Sigmoid colon (tissue), 7 donors: Measurements from ENCODE around the gene OSCP1. TPM values are rescaled to one million over a fixed set of nuclear protein-coding genes. Genes with fewer than 3 reads are reported as not detected.
"Not testable (repeated sequence)": the region's sequence is repeated elsewhere in the genome, so short reads cannot be mapped to it uniquely, and the experiment has no call there.

Experiments used
- DNase-seq: peaks from one replicate; pipeline ENCODE4 v3.0.0-alpha.2; 2019
- H3K27ac ChIP-seq, 4 donors: fragments of 200-600 bp; sonication (generic); one replicate each; pipeline ENCODE4 v1.5.1; 2016 to 2019; ENCODE audit warnings: mild to moderate bottlenecking in 1 of 4
- H3K27me3 ChIP-seq, 3 donors: fragments of 200-600 bp; sonication (generic); one replicate each; pipeline ENCODE4 v1.5.1; 2019; ENCODE audit warnings: mild to moderate bottlenecking in 1 of 3
- H3K36me3 ChIP-seq, 4 donors: fragments of 200-600 bp; sonication (generic); one replicate each; pipeline ENCODE4 v1.5.1; 2016 to 2019
- H3K4me1 ChIP-seq, 4 donors: fragments of 200-600 bp; sonication (generic); one replicate each; pipeline ENCODE4 v1.5.1; 2017 to 2019
- H3K4me3 ChIP-seq, 4 donors: fragments of 200-600 bp; sonication (generic); one replicate each; pipeline ENCODE4 v1.5.1; 2017 to 2019; ENCODE audit warnings: mild to moderate bottlenecking in 2 of 4, moderate library complexity in 1 of 4
- H3K9me3 ChIP-seq, 4 donors: fragments of 200-600 bp in 3 of 4; sonication (generic) in 3 of 4; one replicate each; pipeline versions ENCODE4 v1.5.1 to v1.6.1; 2013 to 2019
- EP300 ChIP-seq, 4 donors: sonication (generic); formaldehyde crosslinking; IDR thresholded peaks; one replicate each; pipeline ENCODE4 v1.6.1; 2017; ENCODE audit warnings: antibody characterized with exemption in 4 of 4
- POLR2A ChIP-seq, 2 donors: fragments of 450-650 bp; IDR thresholded peaks; one replicate each; pipeline ENCODE4 v1.6.1; 2016; ENCODE audit warnings: antibody characterized with exemption in 2 of 2, mild to moderate bottlenecking in 2 of 2, moderate library complexity in 2 of 2
- POLR2AphosphoS5 ChIP-seq, 4 donors: sonication (generic); formaldehyde crosslinking; IDR thresholded peaks; one replicate each; pipeline ENCODE4 v1.6.1; 2017; ENCODE audit warnings: antibody characterized with exemption in 4 of 4
- WGBS, 2 donors: extraction: QIAGEN DNeasy Blood & Tissue Kit; methylation state at CpG; one replicate each; pipeline ENCODE4 v1.1.7; 2013; 5-methylcytosine and 5-hydroxymethylcytosine counted together
- intact Hi-C: fragments of 100-400 bp; cut with DNase I; formaldehyde crosslinking; loops from one replicate; pipeline ENCODE4 v1.15.1; 2023
- polyA plus RNA-seq, 3 donors: library from polyadenylated mRNA; stranded (reverse); fragments of 200-250 nt; gene quantifications; one replicate each; pipeline ENCODE4 v1.2.3, GENCODE V29; 2013
- total RNA-seq, 4 donors: library from RNA; depleted of rRNA; stranded (reverse); fragments of >200 nt; gene quantifications; one replicate each; pipeline ENCODE4 v1.1.0, GENCODE V29; 2016
- TF ChIP-seq, protein P1 (sequence below), 4 experiments: fragments of 450-650 bp in 3 of 4; fragments of 200-600 bp in 1 of 4; IDR thresholded peaks; one replicate each; pipeline ENCODE4 v1.5.1; 2016 to 2019; ENCODE audit warnings: antibody characterized with exemption in 4 of 4, mild to moderate bottlenecking in 3 of 4, moderate library complexity in 2 of 4
- donor health status: healthy with polysubstance abuse.
- donor health status: Bipolar disorder and iron deficiency.
- donor health status: healthy.

Gene OSCP1
- total and polyA plus RNA-seq, 7 donors = 1.8 to 15.3 (median 10.3) TPM; not detected in 1

DNA sequence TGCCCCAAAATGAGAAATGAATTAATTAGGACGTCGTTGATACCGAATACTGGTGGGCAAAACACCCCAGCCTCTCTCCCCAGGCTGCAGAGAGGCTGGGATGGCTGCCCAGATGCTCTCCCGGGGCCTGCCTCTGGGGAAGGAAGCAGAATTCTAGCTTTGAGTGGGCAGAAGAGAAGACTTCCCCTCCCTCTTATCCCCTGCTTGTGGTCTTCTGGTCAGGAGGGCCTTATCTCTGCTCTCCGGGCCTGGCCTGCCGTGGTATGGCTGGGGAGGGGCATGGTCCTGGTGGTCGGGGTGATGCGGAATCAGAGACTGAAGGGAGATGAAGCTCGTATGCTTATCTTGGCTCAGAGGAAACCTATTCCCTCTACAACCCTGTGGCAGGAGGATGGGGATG, 42.2 kb upstream of the OSCP1 start:
- TF ChIP-seq, protein P1, sequence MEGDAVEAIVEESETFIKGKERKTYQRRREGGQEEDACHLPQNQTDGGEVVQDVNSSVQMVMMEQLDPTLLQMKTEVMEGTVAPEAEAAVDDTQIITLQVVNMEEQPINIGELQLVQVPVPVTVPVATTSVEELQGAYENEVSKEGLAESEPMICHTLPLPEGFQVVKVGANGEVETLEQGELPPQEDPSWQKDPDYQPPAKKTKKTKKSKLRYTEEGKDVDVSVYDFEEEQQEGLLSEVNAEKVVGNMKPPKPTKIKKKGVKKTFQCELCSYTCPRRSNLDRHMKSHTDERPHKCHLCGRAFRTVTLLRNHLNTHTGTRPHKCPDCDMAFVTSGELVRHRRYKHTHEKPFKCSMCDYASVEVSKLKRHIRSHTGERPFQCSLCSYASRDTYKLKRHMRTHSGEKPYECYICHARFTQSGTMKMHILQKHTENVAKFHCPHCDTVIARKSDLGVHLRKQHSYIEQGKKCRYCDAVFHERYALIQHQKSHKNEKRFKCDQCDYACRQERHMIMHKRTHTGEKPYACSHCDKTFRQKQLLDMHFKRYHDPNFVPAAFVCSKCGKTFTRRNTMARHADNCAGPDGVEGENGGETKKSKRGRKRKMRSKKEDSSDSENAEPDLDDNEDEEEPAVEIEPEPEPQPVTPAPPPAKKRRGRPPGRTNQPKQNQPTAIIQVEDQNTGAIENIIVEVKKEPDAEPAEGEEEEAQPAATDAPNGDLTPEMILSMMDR (IDR thresholded peaks at IDR 0.05) = no peak
- TF ChIP-seq POLR2AphosphoS5 (IDR thresholded peaks at IDR 0.05) (no peak), EP300 (IDR thresholded peaks at IDR 0.05) (no peak)
- intact Hi-C loops = no loop called here
- H3K4me1 ChIP-seq = no peaks in the 10 kb centered on the region
- DNase-seq = no peak
- no peak overlapping the region for H3K27ac ChIP-seq
- peaks cover 0 to 6% (median 0%) of the 10 kb centered on the region in 3 donors for H3K27me3 ChIP-seq
- no peaks in the 10 kb centered on the region for H3K9me3 ChIP-seq
- no peak overlapping the region for H3K4me3 ChIP-seq
- H3K36me3 ChIP-seq = no peaks in the 10 kb centered on the region
- 53 to 61% methylated on average over 9 of the region's 9 CpGs for WGBS, 2 donors

DNA sequence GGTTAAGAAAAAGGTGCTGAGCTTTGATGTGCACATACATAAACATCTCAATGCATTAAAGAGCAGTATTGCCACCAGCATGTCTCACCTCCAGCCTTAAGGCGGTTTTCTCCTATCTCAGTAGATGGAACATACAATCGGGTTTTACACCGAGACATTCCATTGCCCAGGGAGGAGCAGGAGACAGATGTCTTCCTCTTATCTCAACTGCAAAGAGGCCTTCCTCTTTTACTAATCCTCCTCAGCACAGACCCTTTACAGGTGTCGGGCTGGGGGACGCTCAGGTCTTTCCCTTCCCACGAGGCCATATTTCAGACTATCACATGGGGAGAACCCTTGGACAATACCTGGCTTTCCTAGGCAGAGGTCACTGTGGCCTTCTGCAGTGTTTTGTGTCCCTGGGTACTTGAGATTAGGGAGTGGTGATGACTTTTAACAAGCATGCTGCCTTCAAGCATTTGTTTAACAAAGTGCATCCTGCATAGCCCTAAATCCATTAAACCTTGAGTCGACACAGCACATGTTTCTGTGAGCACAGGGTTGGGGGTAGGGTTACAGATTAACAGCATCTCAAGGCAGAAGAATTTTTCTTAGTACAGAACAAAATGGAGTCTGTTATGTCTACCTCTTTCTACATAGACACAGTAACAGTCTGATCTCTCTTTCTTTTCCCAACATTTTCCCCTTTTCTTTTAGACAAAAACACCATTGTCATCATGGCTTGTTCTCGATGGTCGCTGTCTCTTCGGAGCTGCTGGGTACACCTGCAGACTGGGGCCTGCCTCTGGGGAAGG, 39.2 kb upstream of the OSCP1 start:
- 67 to 77% methylated on average over 10 of the region's 10 CpGs for WGBS, 2 donors
- H3K27ac ChIP-seq, H3K9me3 ChIP-seq, H3K27me3 ChIP-seq, H3K4me1 ChIP-seq, intact Hi-C loops, H3K36me3 ChIP-seq, H3K4me3 ChIP-seq: not testable (repeated sequence)
- DNase-seq = peak; percentile 11

DNA sequence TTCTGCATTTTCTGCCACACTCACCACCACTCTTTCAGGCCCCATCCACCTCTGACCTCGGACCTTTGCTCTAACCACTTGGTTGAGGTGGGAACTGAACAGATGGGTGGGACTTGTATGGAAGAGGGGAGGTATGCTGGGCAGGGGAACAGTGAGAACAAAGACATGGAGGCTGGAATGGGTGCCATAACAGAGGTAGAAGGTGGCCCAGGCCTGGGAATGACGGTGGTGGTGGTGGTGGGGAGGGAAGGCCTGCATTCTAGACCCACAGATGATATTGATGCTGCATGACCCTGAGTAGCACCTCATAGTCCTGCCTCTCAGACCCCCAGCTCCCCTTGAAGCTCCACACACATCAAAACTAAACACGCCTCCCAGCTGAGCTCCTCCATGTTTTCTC, 37.7 kb upstream of the OSCP1 start:
- Histone ChIP-seq H3K4me3 (no peak overlapping the region), H3K4me1 (no peaks in the 10 kb centered on the region), H3K27me3 (peaks cover 0 to 6% (median 0%) of the 10 kb centered on the region in 3 donors), H3K27ac (no peak overlapping the region), H3K36me3 (no peaks in the 10 kb centered on the region), H3K9me3 (no peaks in the 10 kb centered on the region)
- WGBS, 2 donors = 89 to 92% methylated on average over 3 of the region's 3 CpGs
- DNase-seq = peak; percentile 17
- intact Hi-C loops = no loop called here
- TF ChIP-seq POLR2A (IDR thresholded peaks at IDR 0.05) (no peak), EP300 (IDR thresholded peaks at IDR 0.05) (no peak), POLR2AphosphoS5 (IDR thresholded peaks at IDR 0.05) (no peak)

DNA sequence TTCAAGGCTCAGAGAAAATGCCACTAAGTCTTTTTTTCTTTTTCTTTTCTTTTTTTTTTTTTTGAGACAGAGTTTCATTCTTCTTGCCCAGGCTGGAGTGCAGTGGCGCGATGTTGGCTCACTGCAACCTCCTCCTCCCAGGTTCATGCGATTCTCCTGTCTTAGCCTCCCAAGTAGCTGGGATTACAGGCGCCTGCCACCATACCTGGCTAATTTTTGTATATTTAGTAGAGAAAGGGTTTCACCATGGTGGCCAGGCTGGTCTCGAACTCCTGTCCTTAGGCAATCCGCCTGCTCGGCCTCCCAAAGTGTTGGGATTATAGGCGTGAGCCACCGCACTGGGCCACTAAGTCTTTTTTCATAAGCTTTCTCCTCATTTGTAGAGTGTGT, 37.1 kb upstream of the OSCP1 start:
- intact Hi-C loops = not testable (repeated sequence)

DNA sequence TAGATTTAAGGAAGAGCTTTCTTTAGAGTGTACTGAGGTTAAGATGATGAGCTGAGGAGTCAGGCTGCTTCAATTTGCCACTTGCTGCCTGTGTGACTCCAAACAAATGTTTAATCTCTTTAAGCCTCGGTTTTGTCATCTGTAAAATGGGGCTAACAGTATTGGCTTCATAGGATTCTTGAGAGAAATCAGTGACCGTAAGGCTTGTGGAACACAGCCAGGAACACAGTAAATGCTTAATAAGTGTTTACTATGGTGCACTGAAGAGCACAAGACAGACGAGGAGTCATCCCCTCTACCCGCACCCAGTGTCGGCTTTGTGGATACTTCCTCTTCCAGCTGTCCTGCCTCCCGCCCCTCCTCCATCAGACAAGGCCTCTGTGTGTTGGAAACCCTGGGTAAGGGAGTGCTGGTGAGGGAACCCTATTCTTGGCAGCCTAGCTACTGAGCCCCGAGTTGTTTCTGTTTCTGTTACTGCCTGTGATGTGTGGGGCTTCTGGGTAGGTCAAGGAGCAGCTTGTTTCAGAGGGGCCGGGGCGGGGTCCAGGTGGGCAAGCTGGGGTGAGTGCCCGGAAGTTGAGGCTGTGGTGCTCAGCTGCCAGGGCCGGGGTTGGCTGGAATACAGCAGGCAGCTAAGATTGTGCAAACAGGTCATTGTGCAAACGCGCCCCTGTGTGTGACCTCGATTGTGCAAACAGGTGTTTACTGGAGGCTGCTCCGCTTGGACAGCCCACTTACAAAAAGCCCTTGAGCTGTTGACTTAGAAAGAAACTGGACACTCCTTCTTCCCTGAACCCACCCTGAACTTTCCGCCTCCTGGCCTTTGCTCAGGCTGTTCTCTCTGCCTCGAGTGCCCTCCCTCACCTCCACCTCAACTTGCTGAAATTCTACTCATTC, 36.4 kb upstream of the OSCP1 start:
- H3K36me3 ChIP-seq = no peaks in the 10 kb centered on the region
- WGBS, 2 donors = 26 to 58% methylated on average over 17 of the region's 17 CpGs
- intact Hi-C loops = no loop called here
- no peaks in the 10 kb centered on the region for H3K4me1 ChIP-seq
- H3K27me3 ChIP-seq = peaks cover 0 to 6% (median 0%) of the 10 kb centered on the region in 3 donors
- peak overlapping the region in 1 of 4 donors; percentile 37 for H3K27ac ChIP-seq
- H3K4me3 ChIP-seq = no peak overlapping the region
- no peaks in the 10 kb centered on the region for H3K9me3 ChIP-seq
- DNase-seq = peak; percentile 77
- no peak for TF ChIP-seq EP300 (IDR thresholded peaks at IDR 0.05)
- no peak for TF ChIP-seq POLR2AphosphoS5 (IDR thresholded peaks at IDR 0.05)
- no peak for TF ChIP-seq POLR2A (IDR thresholded peaks at IDR 0.05)
- TF ChIP-seq, protein P1 (IDR thresholded peaks at IDR 0.05) = no peak

More for the DNA sequence above, 37.1 kb upstream of the OSCP1 start:
- not testable (repeated sequence) for H3K4me3 ChIP-seq, H3K9me3 ChIP-seq, H3K36me3 ChIP-seq, H3K27me3 ChIP-seq, H3K4me1 ChIP-seq
- WGBS, 2 donors = 90 to 95% methylated on average over 9 of the region's 9 CpGs
- H3K27ac ChIP-seq = peak overlapping the region in 1 of 4 donors; percentile 37
- DNase-seq = peak; percentile 9

DNA sequence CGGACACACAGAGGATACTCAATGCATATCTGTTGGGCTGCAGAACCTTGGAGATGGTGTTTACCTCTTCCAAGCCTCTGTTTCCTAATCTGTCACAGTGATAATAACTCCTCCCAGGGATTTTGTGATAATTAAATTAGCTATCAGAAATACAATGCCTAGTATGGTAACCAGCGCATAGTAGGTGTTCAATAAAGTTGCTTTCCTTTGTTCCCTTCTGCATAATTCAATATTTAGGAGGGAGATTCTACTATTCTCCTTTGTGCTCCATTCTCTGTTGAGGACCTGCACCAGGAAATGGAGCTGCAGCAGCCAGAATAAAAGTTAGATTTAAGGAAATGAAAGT, 35.8 kb upstream of the OSCP1 start:
- peaks cover 0 to 6% (median 0%) of the 10 kb centered on the region in 3 donors for H3K27me3 ChIP-seq
- intact Hi-C loops = no loop called here
- no peak for DNase-seq
- no peak for TF ChIP-seq POLR2AphosphoS5 (IDR thresholded peaks at IDR 0.05)
- TF ChIP-seq, protein P1 (IDR thresholded peaks at IDR 0.05) = no peak
- TF ChIP-seq EP300 (IDR thresholded peaks at IDR 0.05) = no peak
- TF ChIP-seq POLR2A (IDR thresholded peaks at IDR 0.05) = no peak
- H3K27ac ChIP-seq = peak overlapping the region in 1 of 4 donors; percentile 2
- H3K9me3 ChIP-seq = no peaks in the 10 kb centered on the region
- no peak overlapping the region for H3K4me3 ChIP-seq
- no peaks in the 10 kb centered on the region for H3K36me3 ChIP-seq
- WGBS, 2 donors = 93 to 95% methylated on average over 2 of the region's 2 CpGs
- H3K4me1 ChIP-seq = no peaks in the 10 kb centered on the region
